GM12874 (cell line): Measurements from ENCODE around the gene MOB4.

Source experiments
- CTCF ChIP-seq: IDR thresholded peaks from 2 replicates; pipeline ENCODE4 v1.5.1; 2011; ENCODE audit warnings: low read depth, mild to moderate bottlenecking, control low read depth, low read length, moderate library complexity; ENCODE audit not compliant: insufficient read depth

Gene MOB4

GRCh38 chr2:197502685-197503084 lies 13.2 kb upstream of the MOB4 start:
- no peak for TF ChIP-seq CTCF

- no peak for TF ChIP-seq CTCF
These were observed 11.9 kb upstream of the MOB4 start for GRCh38 chr2:197504000-197504399.

GRCh38 chr2:197504512-197504911 lies 11.4 kb upstream of the MOB4 start:
- no peak for TF ChIP-seq CTCF

GRCh38 chr2:197506658-197507057 lies 9.2 kb upstream of the MOB4 start:
- TF ChIP-seq CTCF = no peak

GRCh38 chr2:197513915-197514314 lies 2.0 kb upstream of the MOB4 start:
- no peak for TF ChIP-seq CTCF

GRCh38 chr2:197514754-197515153 lies 1.1 kb upstream of the MOB4 start:
- no peak for TF ChIP-seq CTCF

- TF ChIP-seq CTCF = no peak
These were observed 539 bp upstream of the MOB4 start for GRCh38 chr2:197515315-197515738.

GRCh38 chr2:197516393-197516761 lies 511 bp downstream of the MOB4 start:
- TF ChIP-seq CTCF = no peak
